Prostate gland (tissue), 2 donors: ENCODE data around the gene NPAS1.

Experiments used
- CTCF ChIP-seq, 4 experiments: fragments of 200-600 bp in 2 of 4; fragments of 450-650 bp in 2 of 4; sonication (generic) in 2 of 4; IDR thresholded peaks; 1 replicate in 3 of 4; 2 replicates in 1 of 4; pipeline ENCODE4 v1.5.1; 2016 to 2019; ENCODE audit warnings: antibody characterized with exemption in 4 of 4, mild to moderate bottlenecking in 2 of 4, moderate library complexity in 2 of 4
- POLR2A ChIP-seq: fragments of 450-650 bp; IDR thresholded peaks from one replicate; pipeline ENCODE4 v1.6.1; 2016; ENCODE audit warnings: antibody characterized with exemption, mild to moderate bottlenecking

GRCh38 chr19:47071731-47072130 lies 52.1 kb downstream of the NPAS1 start:
- TF ChIP-seq CTCF (IDR thresholded peaks at IDR 0.05) (no peak), POLR2A (no peak)
